ENCODE measurements around the gene LRRC3. TPM values are rescaled to one million over a fixed set of nuclear protein-coding genes. Genes with fewer than 3 reads are reported as not detected.

The LRRC3 gene
- total and polyA plus RNA-seq, 2 of the 4 experiments (the other 2 are of a cell fraction) = under 0.01 to 0.38 TPM

- no peak for DNase-seq
- BruUV-seq (replicated peaks) = no TSS peak
- H3K18ac ChIP-seq (ENCODE audit: low read depth, low read length) = no peak overlapping the region
- H4K8ac ChIP-seq (ENCODE audit: low read depth in 2 of 2, low read length in 2 of 2) = no peak overlapping the region
- no peak for TF ChIP-seq POLR2A (IDR thresholded peaks at IDR 0.05; ENCODE audit: low read depth, low read length)
- no peak for TF ChIP-seq BHLHE40 (IDR thresholded peaks at IDR 0.05; ENCODE audit: low read depth, low read length)
- no peak for TF ChIP-seq RFX5 (IDR thresholded peaks at IDR 0.05; ENCODE audit: low read depth, low read length)
- TF ChIP-seq NFE2L2 (IDR thresholded peaks at IDR 0.05; ENCODE audit: low read depth, low read length) = no peak
- no peak for TF ChIP-seq CEBPB (IDR thresholded peaks at IDR 0.05; ENCODE audit: low read depth, low read length)
- no peak for TF ChIP-seq MXI1 (IDR thresholded peaks at IDR 0.05; ENCODE audit: borderline replicate concordance, low read depth, low read length)
- TF ChIP-seq MAZ (IDR thresholded peaks at IDR 0.05; ENCODE audit: borderline replicate concordance, low read depth, low read length) = no peak
- TF ChIP-seq MAFK (IDR thresholded peaks at IDR 0.05; ENCODE audit: low read depth, low read length) = no peak
- no peak for TF ChIP-seq CTCF (conservative IDR thresholded peaks at IDR 0.05; ENCODE audit: low read depth, low read length)
- TF ChIP-seq FOS (IDR thresholded peaks at IDR 0.05; ENCODE audit: low read depth, low read length) = no peak
- TF ChIP-seq CHD1 (IDR thresholded peaks at IDR 0.05; ENCODE audit: low read depth, low read length) = no peak
- no peak for TF ChIP-seq USF2 (IDR thresholded peaks at IDR 0.05; ENCODE audit: low read depth, low read length)
- no peak for TF ChIP-seq SMC3 (IDR thresholded peaks at IDR 0.05; ENCODE audit: low read depth, low read length)
- H3K56ac ChIP-seq (ENCODE audit: extremely low read depth, insufficient read depth, low read length) = no peak overlapping the region
- H3K9me3 ChIP-seq (ENCODE audit: control insufficient read depth, insufficient read depth, low read length) = peaks cover 8% of the 10 kb centered on the region
- no peak overlapping the region for H4K91ac ChIP-seq (ENCODE audit: insufficient read depth, low read depth, low read length)
- no peak overlapping the region for H2BK5ac ChIP-seq (ENCODE audit: low read depth, low read length, poor library complexity, severe bottlenecking)
- H4K5ac ChIP-seq (ENCODE audit: low read depth, low read length) = no peak overlapping the region
- H3K79me1 ChIP-seq (ENCODE audit: low read depth in 1 of 2, low read length in 2 of 2) = no peaks in the 10 kb centered on the region
- intact Hi-C loops (cut with micrococcal nuclease) (no loop called here), in situ Hi-C loops (cut with MboI; ENCODE audit: low sequenced_read_pairs) (no loop called here), dilution Hi-C loops (cut with HindIII; ENCODE audit: low sequenced_read_pairs, unreplicated experiment) (no loop called here)
- H3K27ac ChIP-seq (ENCODE audit: insufficient read depth, low read length) = no peak overlapping the region
- no peak for ATAC-seq (ENCODE audit: low read depth)
- H2BK20ac ChIP-seq (ENCODE audit: low read depth, low read length) = no peak overlapping the region
- H3K9me1 ChIP-seq (ENCODE audit: insufficient read depth, low read length) = no peaks in the 10 kb centered on the region
- H3K4ac ChIP-seq (ENCODE audit: low read depth, low read length) = no peak overlapping the region
- H2AFZ ChIP-seq (replicated peaks; ENCODE audit: low read length, poor library complexity) = no peak overlapping the region
- ChIA-PET CTCF (no interaction called here), POLR2A (ENCODE audit: unreplicated experiment) (no interaction called here)
- H3K4me1 ChIP-seq (ENCODE audit: control insufficient read depth, insufficient read depth, low read length) = no peaks in the 10 kb centered on the region
- H3K4me3 ChIP-seq (ENCODE audit: insufficient read depth, low read depth, low read length) = no peak overlapping the region
- H3K27me3 ChIP-seq (ENCODE audit: control insufficient read depth, insufficient read depth, low read length) = no peaks in the 10 kb centered on the region
- H2AK5ac ChIP-seq (ENCODE audit: low read depth, low read length) = no peak overlapping the region
- H2BK120ac ChIP-seq (ENCODE audit: low read depth, low read length) = no peak overlapping the region
- no peak overlapping the region for H3K23ac ChIP-seq (ENCODE audit: low read depth, low read length)
- no peak overlapping the region for H3K9ac ChIP-seq (ENCODE audit: low read depth, low read length)
- no peaks in the 10 kb centered on the region for H4K20me1 ChIP-seq (ENCODE audit: insufficient read depth, low read length)
- H2BK15ac ChIP-seq (ENCODE audit: low read depth, low read length) = no peak overlapping the region
- no peak overlapping the region for H3K4me2 ChIP-seq (ENCODE audit: low read depth, low read length)
- no peak overlapping the region for H3K14ac ChIP-seq (replicated peaks; ENCODE audit: low read depth, low read length)
- no peaks in the 10 kb centered on the region for H3K36me3 ChIP-seq (ENCODE audit: control insufficient read depth, insufficient read depth, low read length)
- 36% methylated on average over 6 of the region's 10 CpGs; no CpG with 5 or more reads in 1 of the 2 experiments for WGBS, 2 experiments (ENCODE audit: extremely low coverage in 2 of 2, insufficient read length in 1 of 2)
- H2AK9ac ChIP-seq (replicated peaks; ENCODE audit: low read depth, low read length, poor library complexity) = no peak overlapping the region
Observed at GRCh38 chr21:44441041-44441400, 14.3 kb upstream of the LRRC3 start.

Measured in IMR-90 (cell line).